DMS53 treated with DMSO at 0.1 percent for 48 hours (cell line): ENCODE data around the gene CPE.

ENCODE experiments used
- DNase-seq: peaks from one replicate; lab custom pipeline; 2025; ENCODE audit not compliant: unreplicated experiment; lab: John Stamatoyannopoulos, UW

Gene CPE

DNA sequence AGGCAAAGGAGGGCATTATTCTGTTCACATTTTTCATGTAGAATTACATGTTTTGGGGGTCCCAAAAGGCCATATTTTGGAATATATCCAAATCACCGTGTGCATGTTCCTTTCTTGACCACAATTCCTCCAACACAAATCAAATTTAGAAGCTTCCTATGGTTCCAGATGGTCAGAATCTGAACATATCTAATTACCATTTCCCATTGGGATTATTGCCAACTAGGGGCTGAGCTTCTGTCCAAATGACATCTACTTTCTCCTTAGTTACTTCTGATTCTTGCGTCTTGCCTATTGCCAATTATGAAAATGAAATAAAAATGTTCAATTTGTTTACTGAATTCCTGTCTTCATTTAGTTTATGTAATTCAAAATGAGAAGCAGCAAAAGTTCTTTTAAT lies 163.7 kb downstream of the CPE start:
- no peak for DNase-seq
